Measurements from ENCODE around the gene BCL2L15. TPM values are rescaled to one million over a fixed set of nuclear protein-coding genes. Genes with fewer than 3 reads are reported as not detected.

BCL2L15 gene
- under 1 TPM in 1 of 4 donors, not detected in 3; 0.32 TPM for total RNA-seq

- in situ Hi-C loops (cut with MboI; ENCODE audit: low sequenced_read_pairs in 4 of 4) = no loop called here
- H3K27me3 ChIP-seq = no peaks in the 10 kb centered on the region
- TF ChIP-seq CTCF (IDR thresholded peaks at IDR 0.05 in 4 of 5, conservative IDR thresholded peaks at IDR 0.05 in 1 of 5) = no peak
- no peak for TF ChIP-seq POLR2A (IDR thresholded peaks at IDR 0.05)
- no peak for DNase-seq
- intact Hi-C loops (cut with DNase I; ENCODE audit: low total_unique reads) = no loop called here
- H3K36me3 ChIP-seq = no peaks in the 10 kb centered on the region
- ATAC-seq = no peak
- H3K9me3 ChIP-seq = no peaks in the 10 kb centered on the region
- no peaks in the 10 kb centered on the region for H3K4me1 ChIP-seq
- H3K4me3 ChIP-seq = no peak within 1 kb of the TSS
- no peak within 1 kb of the TSS for H3K27ac ChIP-seq
Measured at GRCh38 chr1:113887402-113888175, at the start of gene BCL2L15. Gene BCL2L15 (minus strand): TSS chr1:113887581. CDS start chr1:113887375, 206 bp downstream.

- TF ChIP-seq CTCF (IDR thresholded peaks at IDR 0.05 in 4 of 5, conservative IDR thresholded peaks at IDR 0.05 in 1 of 5) (no peak), POLR2A (IDR thresholded peaks at IDR 0.05) (no peak)
- peaks cover 73 to 76% of the 10 kb centered on the region in 2 donors for H3K4me1 ChIP-seq
- no peak for ATAC-seq
- H3K36me3 ChIP-seq = peaks cover 0 to 15% of the 10 kb centered on the region in 2 donors
- in situ Hi-C loops (cut with MboI; ENCODE audit: low sequenced_read_pairs in 4 of 4) (loop anchor here in 1 of 4 donors (10.0 kb wide), 1 partner anchor 122 kb away; the partner anchor contains the start of gene RSBN1), intact Hi-C loops (cut with DNase I; ENCODE audit: low total_unique reads) (no loop called here)
- DNase-seq = no peak
- no peak overlapping the region for H3K4me3 ChIP-seq
- H3K9me3 ChIP-seq = no peaks in the 10 kb centered on the region
- no peaks in the 10 kb centered on the region for H3K27me3 ChIP-seq
- H3K27ac ChIP-seq = no peak overlapping the region
Measured at GRCh38 chr1:113937146-113937545, 49.8 kb upstream of the BCL2L15 start.

- intact Hi-C loops (cut with DNase I; ENCODE audit: low total_unique reads) = no loop called here
- Histone ChIP-seq H3K9me3 (no peaks in the 10 kb centered on the region), H3K4me1 (peaks cover 82 to 84% of the 10 kb centered on the region in 2 donors), H3K27me3 (no peaks in the 10 kb centered on the region), H3K27ac (no peak overlapping the region), H3K36me3 (peaks cover 0 to 4% of the 10 kb centered on the region in 2 donors), H3K4me3 (no peak overlapping the region)
- no peak for DNase-seq
- in situ Hi-C loops (cut with MboI; ENCODE audit: low sequenced_read_pairs in 4 of 4) = loop anchor here in 1 of 4 donors (10.0 kb wide), 1 partner anchor 121 kb away; the partner anchor contains the start of gene RSBN1
- no peak for ATAC-seq
- TF ChIP-seq POLR2A (IDR thresholded peaks at IDR 0.05) (no peak), CTCF (IDR thresholded peaks at IDR 0.05 in 4 of 5, conservative IDR thresholded peaks at IDR 0.05 in 1 of 5) (no peak)
Measured at GRCh38 chr1:113935970-113936369, 48.6 kb upstream of the BCL2L15 start.

- Histone ChIP-seq H3K9me3 (no peaks in the 10 kb centered on the region), H3K36me3 (no peaks in the 10 kb centered on the region), H3K27me3 (no peaks in the 10 kb centered on the region), H3K4me3 (no peak overlapping the region), H3K4me1 (peaks cover 82% of the 10 kb centered on the region in 2 donors), H3K27ac (no peak overlapping the region)
- no peak for DNase-seq
- no peak for ATAC-seq
- intact Hi-C loops (cut with DNase I; ENCODE audit: low total_unique reads) = no loop called here
- TF ChIP-seq POLR2A (IDR thresholded peaks at IDR 0.05) = no peak
- no peak for TF ChIP-seq CTCF (IDR thresholded peaks at IDR 0.05 in 4 of 5, conservative IDR thresholded peaks at IDR 0.05 in 1 of 5)
- in situ Hi-C loops (cut with MboI; ENCODE audit: low sequenced_read_pairs in 4 of 4) = loop anchor here in 1 of 4 donors (10.0 kb wide), 1 partner anchor 120 kb away; the partner anchor contains the start of gene RSBN1
Measured at GRCh38 chr1:113935176-113935575, 47.8 kb upstream of the BCL2L15 start.

Data from gastrocnemius medialis (tissue), 4 donors.